Panc1 (cell line): ENCODE data around the gene SIRPA. TPM values are rescaled to one million over a fixed set of nuclear protein-coding genes. Genes with fewer than 3 reads are reported as not detected.

Source experiments
- ATAC-seq: fragments of 200-7000 bp; cut with Tn5 transposase; 2 replicates; pipeline ENCODE4 v1.9.1; 2020; ENCODE audit warnings: mild to moderate bottlenecking, moderate library complexity
- BruUV-seq: library from RNA; stranded (reverse); fragments of 400-500 nt; replicated peaks from 2 replicates; lab custom pipeline; 2021; lab: Mats Ljungman, UMichigan
- CTCF ChIA-PET: fragments of 300-600 bp; sonication (Branson Sonifier 250); formaldehyde crosslinking; loops from one replicate; lab custom pipeline; 2022; ENCODE audit warnings: antibody characterized with exemption; lab: Charles Lee
- POLR2A ChIA-PET: fragments of 300-600 bp; sonication (Branson Sonifier 250); formaldehyde crosslinking; loops from one replicate; lab custom pipeline; 2022; ENCODE audit warnings: antibody characterized with exemption; lab: Charles Lee
- DNase-seq: peaks from one replicate; pipeline ENCODE4 v3.0.0-alpha.2; 2010; ENCODE audit warnings: low read depth, low spot score
- H3K27ac ChIP-seq: 2 replicates; pipeline ENCODE4 v1.5.1; 2011; ENCODE audit warnings: mild to moderate bottlenecking, low read length, inconsistent platforms
- H3K27me3 ChIP-seq: fragments of 200-500 bp; sonication (Bioruptor generic); 2 replicates; pipeline ENCODE4 v1.6.0; 2014; ENCODE audit warnings: low read length, inconsistent platforms; ENCODE audit not compliant: control insufficient read depth, insufficient read depth
- H3K36me3 ChIP-seq: fragments of 200-500 bp; sonication (Bioruptor generic); 2 replicates; pipeline ENCODE4 v1.5.1; 2014; ENCODE audit warnings: inconsistent platforms, mild to moderate bottlenecking, low read length, moderate library complexity; ENCODE audit not compliant: control insufficient read depth, insufficient read depth
- H3K4me1 ChIP-seq: 2 replicates; pipeline ENCODE4 v1.5.1; 2011; ENCODE audit warnings: inconsistent platforms, mild to moderate bottlenecking, low read length, moderate library complexity; ENCODE audit not compliant: control insufficient read depth, insufficient read depth
- H3K4me3 ChIP-seq, 2 experiments: 2 replicates each; pipeline ENCODE4 v1.5.1; 2011 to 2012; ENCODE audit warnings: low read depth in 2 of 2, low read length in 2 of 2, mild to moderate bottlenecking in 2 of 2, inconsistent platforms in 1 of 2, moderate library complexity in 1 of 2
- H3K9me3 ChIP-seq: fragments of 200-500 bp; sonication (Bioruptor generic); 2 replicates; pipeline ENCODE4 v1.5.1; 2014; ENCODE audit warnings: low read depth, mild to moderate bottlenecking, inconsistent platforms, low read length, moderate library complexity; ENCODE audit not compliant: control insufficient read depth, insufficient read depth
- POLR2AphosphoS5 ChIP-seq: IDR thresholded peaks from 2 replicates; pipeline ENCODE4 v1.6.1; 2012; ENCODE audit warnings: mild to moderate bottlenecking, low read depth, low read length, moderate library complexity
- REST ChIP-seq, 2 experiments: IDR thresholded peaks; 2 replicates each; pipeline ENCODE4 v1.6.1; 2011 to 2012; ENCODE audit warnings: low read depth in 2 of 2, control low read depth in 1 of 2, low read length in 1 of 2, mild to moderate bottlenecking in 1 of 2, moderate library complexity in 1 of 2; ENCODE audit not compliant: insufficient read depth in 1 of 2
- SIN3A ChIP-seq: IDR thresholded peaks from 2 replicates; pipeline ENCODE4 v1.6.1; 2012; ENCODE audit warnings: low read depth, mild to moderate bottlenecking, low read length, moderate library complexity, borderline replicate concordance; ENCODE audit not compliant: insufficient read depth
- TCF7L2 ChIP-seq: IDR thresholded peaks from 2 replicates; pipeline ENCODE4 v1.6.1; 2011; ENCODE audit warnings: mild to moderate bottlenecking, low read depth, low read length, inconsistent platforms
- in situ Hi-C: cut with HindIII; loops from 2 replicates; pipeline ENCODE4 v1.10.0; 2016; ENCODE audit warnings: low sequenced_read_pairs, low pct_unique_long_range_greater_than_20kb
- intact Hi-C: fragments of 100-400 bp; cut with micrococcal nuclease; formaldehyde crosslinking; loops from one replicate; pipeline ENCODE4 v1.10.0; 2022; ENCODE audit not compliant: unreplicated experiment
- total RNA-seq: library from RNA; stranded (reverse); gene quantifications from one replicate; pipeline ENCODE4 v1.2.1, GENCODE V29; 2021; ENCODE audit not compliant: unreplicated experiment
- TF ChIP-seq, protein P1 (sequence below): fragments of 450-650 bp; IDR thresholded peaks from 2 replicates; pipeline ENCODE4 v1.5.1; 2017; ENCODE audit warnings: mild to moderate bottlenecking

Gene SIRPA
- total RNA-seq, 1 experiment from 2014 or later: 2.4 TPM

DNA sequence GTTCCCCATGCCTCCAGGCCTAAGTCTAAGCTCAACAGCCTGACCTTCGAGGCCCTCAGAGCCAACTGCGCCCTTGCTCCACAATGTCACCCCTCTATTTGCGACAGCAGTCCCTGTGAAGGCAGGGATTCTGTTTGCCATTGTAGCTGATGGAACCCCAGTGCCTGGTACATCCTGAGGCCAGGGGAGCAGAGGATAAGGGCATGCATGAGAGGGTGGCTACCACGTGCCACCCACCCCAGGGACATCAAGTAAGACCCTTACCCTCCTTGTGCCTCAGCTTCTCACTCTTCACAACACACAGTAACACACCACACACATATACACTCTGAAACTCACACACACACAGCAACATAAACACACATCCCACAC is 20.0 kb upstream of the SIRPA start:
- no peaks in the 10 kb centered on the region for H3K36me3 ChIP-seq
- intact Hi-C loops: no loop called here
- TF ChIP-seq TCF7L2 (no peak), REST (IDR thresholded peaks at IDR 0.05; ENCODE audit: insufficient read depth in 1 of 2, low read depth in 2 of 2, low read length in 1 of 2) (no peak), POLR2AphosphoS5 (no peak), SIN3A (no peak)
- TF ChIP-seq, protein P1, sequence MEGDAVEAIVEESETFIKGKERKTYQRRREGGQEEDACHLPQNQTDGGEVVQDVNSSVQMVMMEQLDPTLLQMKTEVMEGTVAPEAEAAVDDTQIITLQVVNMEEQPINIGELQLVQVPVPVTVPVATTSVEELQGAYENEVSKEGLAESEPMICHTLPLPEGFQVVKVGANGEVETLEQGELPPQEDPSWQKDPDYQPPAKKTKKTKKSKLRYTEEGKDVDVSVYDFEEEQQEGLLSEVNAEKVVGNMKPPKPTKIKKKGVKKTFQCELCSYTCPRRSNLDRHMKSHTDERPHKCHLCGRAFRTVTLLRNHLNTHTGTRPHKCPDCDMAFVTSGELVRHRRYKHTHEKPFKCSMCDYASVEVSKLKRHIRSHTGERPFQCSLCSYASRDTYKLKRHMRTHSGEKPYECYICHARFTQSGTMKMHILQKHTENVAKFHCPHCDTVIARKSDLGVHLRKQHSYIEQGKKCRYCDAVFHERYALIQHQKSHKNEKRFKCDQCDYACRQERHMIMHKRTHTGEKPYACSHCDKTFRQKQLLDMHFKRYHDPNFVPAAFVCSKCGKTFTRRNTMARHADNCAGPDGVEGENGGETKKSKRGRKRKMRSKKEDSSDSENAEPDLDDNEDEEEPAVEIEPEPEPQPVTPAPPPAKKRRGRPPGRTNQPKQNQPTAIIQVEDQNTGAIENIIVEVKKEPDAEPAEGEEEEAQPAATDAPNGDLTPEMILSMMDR: no peak
- no peak for DNase-seq
- H3K27me3 ChIP-seq: no peaks in the 10 kb centered on the region
- H3K4me3 ChIP-seq: no peak overlapping the region
- no peak for ATAC-seq
- ChIA-PET POLR2A (no interaction called here), CTCF (interaction anchor here (0.7 kb wide), 1 partner anchor 220 kb away, joined by 3 read pairs; no protein-coding TSS in a partner anchor)
- no peak overlapping the region for H3K27ac ChIP-seq
- H3K9me3 ChIP-seq: no peaks in the 10 kb centered on the region
- no peaks in the 10 kb centered on the region for H3K4me1 ChIP-seq
- BruUV-seq: no TSS peak
- in situ Hi-C loops: no loop called here

DNA sequence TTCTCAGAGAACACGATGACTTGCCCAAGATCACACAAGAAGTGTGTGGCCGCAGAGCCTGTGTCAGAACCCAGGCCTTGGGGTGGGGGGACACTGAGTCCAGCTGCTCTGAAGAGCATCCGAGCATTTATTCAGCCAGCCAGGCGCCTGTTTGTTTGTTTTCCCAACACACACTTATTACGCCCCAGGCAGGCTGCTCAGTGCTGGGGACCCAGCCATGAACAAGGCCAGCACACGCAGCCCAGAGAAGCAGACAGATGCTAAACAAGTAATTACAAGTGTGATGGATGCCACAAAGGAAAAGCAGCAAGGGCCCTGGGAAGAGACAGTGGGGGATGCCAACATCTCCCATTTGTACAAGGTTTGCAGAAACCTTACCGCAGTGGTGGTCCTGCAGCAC is 19.4 kb upstream of the SIRPA start:
- intact Hi-C loops (no loop called here), in situ Hi-C loops (no loop called here)
- Histone ChIP-seq H3K9me3 (no peaks in the 10 kb centered on the region), H3K27me3 (no peaks in the 10 kb centered on the region), H3K36me3 (no peaks in the 10 kb centered on the region), H3K27ac (no peak overlapping the region), H3K4me1 (no peaks in the 10 kb centered on the region), H3K4me3 (no peak overlapping the region)
- DNase-seq (no peak), ATAC-seq (no peak; the same call in 1 of the 2 replicates)
- ChIA-PET POLR2A (no interaction called here), CTCF (no interaction called here)
- TF ChIP-seq POLR2AphosphoS5 (no peak), SIN3A (no peak), REST (IDR thresholded peaks at IDR 0.05; ENCODE audit: insufficient read depth in 1 of 2, low read depth in 2 of 2, low read length in 1 of 2) (no peak), TCF7L2 (no peak)
- TF ChIP-seq, protein P1: no peak
- BruUV-seq: no TSS peak
